ENCODE measurements around the gene HELQ. TPM values are rescaled to one million over a fixed set of nuclear protein-coding genes. Genes with fewer than 3 reads are reported as not detected.

The HELQ gene
- total and polyA plus RNA-seq, 2 donors (not counting 1 experiment from before 2014, with no cell fraction given): 12.0 to 14.4 TPM

GRCh38 chr4:83389756-83390505 lies 65.7 kb downstream of the HELQ start:
- TF ChIP-seq CTCF (conservative IDR thresholded peaks at IDR 0.05 in 1 of 2, IDR thresholded peaks at IDR 0.05 in 1 of 2; ENCODE audit: low read depth in 1 of 2, low read length in 2 of 2) (no peak), EZH2 (IDR thresholded peaks at IDR 0.05; ENCODE audit: low read length, missing control alignments) (no peak)
- Histone ChIP-seq H3K9me3 (ENCODE audit: control insufficient read depth, insufficient read depth, low read depth, low read length) (no peaks in the 10 kb centered on the region), H3K4me3 (replicated peaks in 1 of 4; ENCODE audit: control extremely low read depth in 1 of 4, insufficient read depth in 1 of 4, low read depth in 3 of 4, low read length in 4 of 4) (no peak overlapping the region)

DNA sequence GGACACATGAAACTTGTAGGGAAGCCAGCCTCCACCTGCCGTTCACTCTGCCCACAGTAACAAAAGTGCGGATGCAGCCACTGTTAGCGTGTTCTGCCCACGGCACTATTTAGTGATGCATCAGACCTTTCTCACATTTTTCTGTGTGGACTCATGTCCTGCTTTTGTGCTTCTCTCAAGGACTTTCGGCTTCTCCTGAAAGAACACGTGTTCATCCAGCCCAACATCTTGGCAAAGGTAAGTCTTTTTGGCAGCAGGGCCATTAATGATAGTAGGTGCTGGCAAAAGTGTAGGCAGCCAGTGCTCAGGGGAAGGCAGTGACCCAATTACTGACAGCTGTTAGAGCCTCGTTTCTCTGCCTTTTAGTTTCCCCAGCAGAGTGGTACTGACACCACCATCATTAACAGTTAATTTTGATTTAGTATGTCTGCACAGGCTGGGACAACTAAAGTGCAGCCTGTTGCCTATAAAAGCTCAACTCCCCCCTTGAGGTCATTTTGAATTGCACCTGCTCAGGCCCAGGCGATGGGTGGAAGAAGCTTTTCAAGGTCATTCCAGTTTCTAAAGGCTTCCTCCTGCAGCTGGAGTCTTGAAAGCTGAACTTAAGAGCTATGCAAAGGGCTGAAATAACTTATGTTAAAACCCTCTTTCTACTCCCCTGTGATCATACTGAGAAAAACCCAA lies 66.4 kb downstream of the HELQ start:
- Histone ChIP-seq H3K4me3 (replicated peaks in 1 of 4; ENCODE audit: control extremely low read depth in 1 of 4, insufficient read depth in 1 of 4, low read depth in 3 of 4, low read length in 4 of 4) (no peak overlapping the region), H3K79me2 (ENCODE audit: control insufficient read depth, insufficient read depth, low read length) (no peaks in the 10 kb centered on the region), H3K36me3 (ENCODE audit: control insufficient read depth, insufficient read depth, low read length) (no peaks in the 10 kb centered on the region), H3K9ac (ENCODE audit: insufficient read depth, low read length) (no peak overlapping the region), H4K20me1 (ENCODE audit: control insufficient read depth, extremely low read depth, insufficient read depth, low read length) (no peaks in the 10 kb centered on the region), H2AFZ (ENCODE audit: low read length) (no peak overlapping the region), H3K9me3 (ENCODE audit: control insufficient read depth, insufficient read depth, low read depth, low read length) (no peaks in the 10 kb centered on the region), H3K27me3 (ENCODE audit: control insufficient read depth, insufficient read depth, low read length) (no peaks in the 10 kb centered on the region), H3K4me1 (ENCODE audit: control insufficient read depth, extremely low read depth, insufficient read depth, low read length) (no peaks in the 10 kb centered on the region), H3K4me2 (ENCODE audit: extremely low read depth, insufficient read depth, low read length) (no peak overlapping the region), H3K27ac (ENCODE audit: insufficient read depth, low read length) (no peak overlapping the region)
- TF ChIP-seq EZH2 (IDR thresholded peaks at IDR 0.05; ENCODE audit: low read length, missing control alignments) (no peak), CTCF (conservative IDR thresholded peaks at IDR 0.05 in 1 of 2, IDR thresholded peaks at IDR 0.05 in 1 of 2; ENCODE audit: low read depth in 1 of 2, low read length in 2 of 2) (no peak)
- no peak for DNase-seq (ENCODE audit: low read depth in 2 of 2)

More at GRCh38 chr4:83389756-83390505, 65.7 kb downstream of the HELQ start:
- Histone ChIP-seq H4K20me1 (ENCODE audit: control insufficient read depth, extremely low read depth, insufficient read depth, low read length) (no peaks in the 10 kb centered on the region), H3K27me3 (ENCODE audit: control insufficient read depth, insufficient read depth, low read length) (no peaks in the 10 kb centered on the region), H3K4me2 (ENCODE audit: extremely low read depth, insufficient read depth, low read length) (no peak overlapping the region), H3K9ac (ENCODE audit: insufficient read depth, low read length) (no peak overlapping the region), H3K4me1 (ENCODE audit: control insufficient read depth, extremely low read depth, insufficient read depth, low read length) (no peaks in the 10 kb centered on the region), H3K27ac (ENCODE audit: insufficient read depth, low read length) (no peak overlapping the region), H2AFZ (ENCODE audit: low read length) (no peak overlapping the region), H3K36me3 (ENCODE audit: control insufficient read depth, insufficient read depth, low read length) (no peaks in the 10 kb centered on the region), H3K79me2 (ENCODE audit: control insufficient read depth, insufficient read depth, low read length) (no peaks in the 10 kb centered on the region)
- DNase-seq (ENCODE audit: low read depth in 2 of 2): no peak

GRCh38 chr4:83388313-83388676 lies 67.3 kb downstream of the HELQ start:
- Histone ChIP-seq H3K9ac (ENCODE audit: insufficient read depth, low read length) (no peak overlapping the region), H4K20me1 (ENCODE audit: control insufficient read depth, extremely low read depth, insufficient read depth, low read length) (no peaks in the 10 kb centered on the region), H3K4me1 (ENCODE audit: control insufficient read depth, extremely low read depth, insufficient read depth, low read length) (no peaks in the 10 kb centered on the region), H3K4me2 (ENCODE audit: extremely low read depth, insufficient read depth, low read length) (no peak overlapping the region), H3K36me3 (ENCODE audit: control insufficient read depth, insufficient read depth, low read length) (no peaks in the 10 kb centered on the region), H3K79me2 (ENCODE audit: control insufficient read depth, insufficient read depth, low read length) (no peaks in the 10 kb centered on the region), H3K27ac (ENCODE audit: insufficient read depth, low read length) (no peak overlapping the region), H3K27me3 (ENCODE audit: control insufficient read depth, insufficient read depth, low read length) (no peaks in the 10 kb centered on the region), H3K9me3 (ENCODE audit: control insufficient read depth, insufficient read depth, low read depth, low read length) (no peaks in the 10 kb centered on the region), H3K4me3 (replicated peaks in 1 of 4; ENCODE audit: control extremely low read depth in 1 of 4, insufficient read depth in 1 of 4, low read depth in 3 of 4, low read length in 4 of 4) (no peak overlapping the region), H2AFZ (ENCODE audit: low read length) (no peak overlapping the region)
- DNase-seq (ENCODE audit: low read depth in 2 of 2): peak in 1 of 2 donors; percentile 2
- TF ChIP-seq EZH2 (IDR thresholded peaks at IDR 0.05; ENCODE audit: low read length, missing control alignments) (no peak), CTCF (conservative IDR thresholded peaks at IDR 0.05 in 1 of 2, IDR thresholded peaks at IDR 0.05 in 1 of 2; ENCODE audit: low read depth in 1 of 2, low read length in 2 of 2) (no peak)

All from fibroblast of lung (primary cell).